GM13977 (cell line): Measurements from ENCODE around the gene ZNF157.
A peak's percentile ranks its signal among the peaks of the same experiment; 100 is the strongest.
"Not testable (repeated sequence)": the region's sequence is repeated elsewhere in the genome, so short reads cannot be mapped to it uniquely, and the experiment has no call there.

Experiments used
- DNase-seq: peaks from one replicate; pipeline ENCODE4 v3.0.0; 2012; ENCODE audit warnings: low spot score
- CTCF ChIP-seq: IDR thresholded peaks from 2 replicates; pipeline ENCODE4 v1.5.1; 2012; ENCODE audit warnings: mild to moderate bottlenecking, control low read depth; ENCODE audit not compliant: insufficient read depth; ENCODE audit errors: extremely low read depth, missing control alignments
- in situ Hi-C: fragments of 300-500 bp; cut with MboI; formaldehyde crosslinking; loops from one replicate; pipeline ENCODE4 v1.12.0; 2022; ENCODE audit warnings: low sequenced_read_pairs, low pct_unique_long_range_greater_than_20kb, mixed read lengths, inconsistent platforms; ENCODE audit not compliant: unreplicated experiment

Gene ZNF157

DNA sequence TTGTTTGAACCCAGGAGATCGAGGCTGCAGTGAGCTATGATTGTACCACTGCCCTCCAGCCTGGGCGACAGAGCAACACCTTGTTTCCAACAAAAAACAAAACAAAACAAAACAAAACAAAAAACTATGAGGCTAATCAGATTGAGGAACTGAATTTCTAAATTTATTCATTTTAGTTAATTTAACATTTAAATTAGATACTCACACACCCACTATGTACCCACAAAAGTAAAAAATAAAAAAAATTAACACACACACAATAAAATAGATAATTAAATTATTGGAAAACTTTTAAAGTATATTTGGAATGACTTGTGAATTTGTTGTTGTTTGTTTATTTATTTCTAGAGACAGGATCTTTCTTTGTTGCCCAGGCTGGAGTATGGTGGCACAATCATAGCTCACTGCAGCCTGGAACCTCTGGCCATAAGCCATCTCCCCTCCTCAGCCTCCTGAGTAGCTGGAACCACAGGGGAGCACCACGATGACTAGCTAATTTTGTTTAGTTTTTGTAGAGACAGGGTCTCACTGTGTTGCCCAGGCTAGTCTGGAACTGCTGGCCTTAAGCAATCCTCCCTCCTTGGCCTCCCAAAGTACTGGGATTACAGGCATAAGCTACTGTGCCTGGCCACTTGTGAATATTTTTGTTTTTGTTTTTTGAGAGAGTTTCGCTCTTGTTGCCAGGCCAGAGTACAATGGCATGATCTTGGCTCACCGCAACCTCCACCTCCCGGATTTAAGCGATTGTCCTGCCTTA, 9.8 kb upstream of the ZNF157 start:
- no peak for TF ChIP-seq CTCF
- in situ Hi-C loops = no loop called here

GRCh38 chrX:47361538-47362511, 8.6 kb upstream of the ZNF157 start:
- DNase-seq = peak; percentile 85
- no peak for TF ChIP-seq CTCF
- in situ Hi-C loops = no loop called here

More for the DNA sequence above, 9.8 kb upstream of the ZNF157 start:
- DNase-seq = no peak

- peak; percentile 52 for DNase-seq
- in situ Hi-C loops = no loop called here
- peak; percentile 9 for TF ChIP-seq CTCF
Measured at GRCh38 chrX:47366041-47366722, 4.2 kb upstream of the ZNF157 start.

DNA sequence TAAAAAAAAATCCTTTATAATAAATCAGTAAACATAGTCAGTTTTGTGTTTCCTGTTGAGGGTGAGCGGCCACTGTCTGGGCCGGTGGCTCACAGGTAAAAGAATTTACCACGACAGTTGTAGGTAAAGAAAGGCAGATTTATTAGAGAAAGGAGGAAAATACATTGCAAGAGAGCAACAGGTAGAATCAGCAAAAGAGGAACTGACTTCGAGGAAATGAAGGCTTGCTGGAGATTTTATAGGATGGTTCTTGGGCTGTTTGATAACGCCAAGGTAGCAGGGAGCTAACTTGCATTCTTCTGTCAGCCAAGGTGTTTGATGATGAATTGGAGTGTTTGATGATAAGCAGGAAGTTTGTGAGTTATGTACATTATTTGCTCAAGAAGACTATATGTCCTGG, 2.8 kb downstream of the ZNF157 start:
- in situ Hi-C loops = no loop called here
- no peak for DNase-seq
- TF ChIP-seq CTCF = no peak

GRCh38 chrX:47380268-47380667, 9.9 kb downstream of the ZNF157 start:
- in situ Hi-C loops = no loop called here
- no peak for TF ChIP-seq CTCF
- DNase-seq = peak; percentile 22

DNA sequence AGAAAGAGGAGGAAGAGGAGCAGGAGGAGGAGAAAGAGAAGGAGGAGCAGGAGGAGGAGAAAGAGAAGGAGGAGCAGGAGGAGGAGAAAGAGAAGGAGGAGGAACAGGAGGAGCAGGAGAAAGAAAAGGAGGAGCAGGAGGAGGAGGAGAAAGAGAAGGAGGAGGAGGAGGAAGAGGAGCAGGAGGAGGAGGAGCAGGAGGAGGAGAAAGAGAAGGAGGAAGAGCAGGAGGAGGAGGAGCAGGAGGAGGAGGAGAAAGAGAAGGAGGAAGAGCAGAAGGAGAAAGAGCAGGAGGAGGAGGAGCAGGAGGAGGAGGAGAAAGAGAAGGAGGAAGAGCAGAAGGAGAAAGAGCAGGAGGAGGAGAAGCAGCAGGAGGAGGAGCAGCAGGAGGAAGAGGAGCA, 10.5 kb downstream of the ZNF157 start:
- in situ Hi-C loops, DNase-seq: not testable (repeated sequence)
